Stimulated activated CD8-positive, alpha-beta memory T cell treated with anti-CD3 and anti-CD28 coated beads, Interleukin-12 subunit alpha, Interleukin-12 subunit beta, amount 100 ng/mL, for 24 hours (primary cell): Measurements from ENCODE around the gene ZBTB32.

Experiments used
- DNase-seq: peaks from one replicate; pipeline ENCODE4 v3.0.0-alpha.2; 2020; ENCODE audit errors: extremely low read depth

Gene ZBTB32

GRCh38 chr19:35752746-35753350, 48.5 kb downstream of the ZBTB32 start:
- DNase-seq, result no peak

- no peak for DNase-seq
Observed at GRCh38 chr19:35753634-35754369, 49.4 kb downstream of the ZBTB32 start.

GRCh38 chr19:35754370-35755130, 50.2 kb downstream of the ZBTB32 start:
- DNase-seq, result no peak

GRCh38 chr19:35755131-35755549, 50.8 kb downstream of the ZBTB32 start:
- DNase-seq, result no peak

GRCh38 chr19:35755550-35756376, 51.4 kb downstream of the ZBTB32 start:
- DNase-seq, result no peak

GRCh38 chr19:35756377-35757230, 52.2 kb downstream of the ZBTB32 start, which contains the start of gene HSPB6:
Gene HSPB6, minus strand, starts transcription at chr19:35757029. Its CDS starts 21 bp downstream, at chr19:35757008.
- no peak for DNase-seq

- no peak for DNase-seq
Observed at GRCh38 chr19:35757231-35757748, 52.9 kb downstream of the ZBTB32 start.

GRCh38 chr19:35757749-35758608, 53.6 kb downstream of the ZBTB32 start, which contains the start of gene PROSER3:
Gene PROSER3, plus strand, starts transcription at chr19:35758176. Its CDS starts 40 bp downstream, at chr19:35758216.
- peak; percentile 95 for DNase-seq

GRCh38 chr19:35759697-35760096, 55.3 kb downstream of the ZBTB32 start:
- no peak for DNase-seq

- no peak for DNase-seq
Observed at GRCh38 chr19:35760711-35761349, 56.5 kb downstream of the ZBTB32 start.

GRCh38 chr19:35764432-35765315, 60.3 kb downstream of the ZBTB32 start:
- DNase-seq, result no peak
